Cardiac fibroblast (primary cell): ENCODE measurements around the gene SLCO3A1.
A peak's percentile ranks its signal among the peaks of the same experiment; 100 is the strongest.

Experiments
- DNase-seq, 2 donors: peaks; one replicate each; pipeline versions ENCODE4 v3.0.0 to v3.0.0-alpha.2; 2010; ENCODE audit warnings: low read depth in 2 of 2
- H3K4me3 ChIP-seq, 2 donors: replicated peaks in 1 of 2; 1 replicate in 1 of 2; 2 replicates in 1 of 2; pipeline ENCODE4 v1.5.1; 2011; ENCODE audit warnings: low read depth in 2 of 2, low read length in 2 of 2, mild to moderate bottlenecking in 2 of 2, moderate library complexity in 1 of 2
- CTCF ChIP-seq: IDR thresholded peaks from one replicate; pipeline ENCODE4 v1.5.1; 2011; ENCODE audit warnings: low read depth, mild to moderate bottlenecking, low read length, inconsistent platforms

Gene SLCO3A1

GRCh38 chr15:91936927-91937326 is 83.4 kb downstream of the SLCO3A1 start:
- TF ChIP-seq CTCF: no peak

GRCh38 chr15:91938136-91938535 is 84.6 kb downstream of the SLCO3A1 start:
- no peak overlapping the region for H3K4me3 ChIP-seq
- no peak for DNase-seq
- TF ChIP-seq CTCF: no peak

More at GRCh38 chr15:91936927-91937326, 83.4 kb downstream of the SLCO3A1 start:
- no peak for DNase-seq
- no peak overlapping the region for H3K4me3 ChIP-seq

GRCh38 chr15:91939403-91939831 is 85.9 kb downstream of the SLCO3A1 start:
- no peak for DNase-seq
- TF ChIP-seq CTCF: no peak
- no peak overlapping the region for H3K4me3 ChIP-seq

- H3K4me3 ChIP-seq: no peak overlapping the region
- TF ChIP-seq CTCF: no peak
- DNase-seq: no peak
Measured at GRCh38 chr15:91940496-91941381, 87.2 kb downstream of the SLCO3A1 start.

- no peak overlapping the region for H3K4me3 ChIP-seq
- no peak for TF ChIP-seq CTCF
- DNase-seq: peak; percentile 34 to 42
Measured at GRCh38 chr15:91941871-91942658, 88.6 kb downstream of the SLCO3A1 start.

- no peak for TF ChIP-seq CTCF
- peak; percentile 94 for DNase-seq
- H3K4me3 ChIP-seq: peak overlapping the region in 1 of 2 donors; percentile 28
Measured at GRCh38 chr15:91942720-91943394, 89.3 kb downstream of the SLCO3A1 start.
